ENCODE results near the gene CCDC146.
"Not testable (repeated sequence)": the region's sequence is repeated elsewhere in the genome, so short reads cannot be mapped to it uniquely, and the experiment has no call there.

DNA sequence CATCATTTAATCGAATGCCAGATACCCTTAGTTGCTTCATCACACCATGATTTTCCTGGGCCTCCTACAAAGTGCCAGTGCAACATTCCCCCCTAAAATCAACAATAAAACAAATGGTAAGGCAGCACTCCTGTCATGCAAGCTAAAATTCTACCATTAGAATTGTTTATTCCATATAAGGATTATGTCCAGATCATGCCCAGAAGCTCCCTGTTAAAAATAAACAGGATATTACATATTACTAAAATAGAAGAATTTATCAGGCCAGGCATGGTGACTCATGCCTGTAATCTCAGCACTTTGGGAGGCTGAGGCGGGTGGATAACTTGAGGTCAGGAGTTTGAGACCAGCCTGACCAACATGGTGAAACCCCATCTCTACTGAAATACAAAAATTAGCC, 153.2 kb downstream of the CCDC146 start:
- TF ChIP-seq, protein P1, sequence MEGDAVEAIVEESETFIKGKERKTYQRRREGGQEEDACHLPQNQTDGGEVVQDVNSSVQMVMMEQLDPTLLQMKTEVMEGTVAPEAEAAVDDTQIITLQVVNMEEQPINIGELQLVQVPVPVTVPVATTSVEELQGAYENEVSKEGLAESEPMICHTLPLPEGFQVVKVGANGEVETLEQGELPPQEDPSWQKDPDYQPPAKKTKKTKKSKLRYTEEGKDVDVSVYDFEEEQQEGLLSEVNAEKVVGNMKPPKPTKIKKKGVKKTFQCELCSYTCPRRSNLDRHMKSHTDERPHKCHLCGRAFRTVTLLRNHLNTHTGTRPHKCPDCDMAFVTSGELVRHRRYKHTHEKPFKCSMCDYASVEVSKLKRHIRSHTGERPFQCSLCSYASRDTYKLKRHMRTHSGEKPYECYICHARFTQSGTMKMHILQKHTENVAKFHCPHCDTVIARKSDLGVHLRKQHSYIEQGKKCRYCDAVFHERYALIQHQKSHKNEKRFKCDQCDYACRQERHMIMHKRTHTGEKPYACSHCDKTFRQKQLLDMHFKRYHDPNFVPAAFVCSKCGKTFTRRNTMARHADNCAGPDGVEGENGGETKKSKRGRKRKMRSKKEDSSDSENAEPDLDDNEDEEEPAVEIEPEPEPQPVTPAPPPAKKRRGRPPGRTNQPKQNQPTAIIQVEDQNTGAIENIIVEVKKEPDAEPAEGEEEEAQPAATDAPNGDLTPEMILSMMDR (conservative IDR thresholded peaks at IDR 0.05; ENCODE audit: low read depth, low read length), result not testable (repeated sequence)
- not testable (repeated sequence) for TF ChIP-seq EZH2 (IDR thresholded peaks at IDR 0.05; ENCODE audit: borderline replicate concordance, low read depth, low read length, poor library complexity, severe bottlenecking)

Measured in A673 (cell line).